Neuron (in vitro differentiated cells): Measurements from ENCODE around the gene LRCH3.
"Not testable (repeated sequence)": the region's sequence is repeated elsewhere in the genome, so short reads cannot be mapped to it uniquely, and the experiment has no call there.

Source experiments
- H2AFZ ChIP-seq: one replicate; pipeline ENCODE4 v1.6.1; 2013; ENCODE audit warnings: low read depth, mild to moderate bottlenecking, inconsistent platforms, low read length, moderate library complexity
- H3K27me3 ChIP-seq: one replicate; pipeline ENCODE4 v1.6.1; 2013; ENCODE audit warnings: low read length; ENCODE audit not compliant: insufficient read depth
- H3K36me3 ChIP-seq: one replicate; pipeline ENCODE4 v1.6.1; 2013; ENCODE audit warnings: low read length; ENCODE audit not compliant: insufficient read depth
- H3K4me1 ChIP-seq: one replicate; pipeline ENCODE4 v1.6.1; 2013; ENCODE audit warnings: low read length; ENCODE audit not compliant: insufficient read depth
- H3K4me3 ChIP-seq: 2 replicates; pipeline ENCODE4 v1.5.1; 2013; ENCODE audit warnings: mild to moderate bottlenecking, low read length, moderate library complexity
- H3K9me3 ChIP-seq: one replicate; pipeline ENCODE4 v1.6.1; 2013; ENCODE audit warnings: low read length

The LRCH3 gene

DNA sequence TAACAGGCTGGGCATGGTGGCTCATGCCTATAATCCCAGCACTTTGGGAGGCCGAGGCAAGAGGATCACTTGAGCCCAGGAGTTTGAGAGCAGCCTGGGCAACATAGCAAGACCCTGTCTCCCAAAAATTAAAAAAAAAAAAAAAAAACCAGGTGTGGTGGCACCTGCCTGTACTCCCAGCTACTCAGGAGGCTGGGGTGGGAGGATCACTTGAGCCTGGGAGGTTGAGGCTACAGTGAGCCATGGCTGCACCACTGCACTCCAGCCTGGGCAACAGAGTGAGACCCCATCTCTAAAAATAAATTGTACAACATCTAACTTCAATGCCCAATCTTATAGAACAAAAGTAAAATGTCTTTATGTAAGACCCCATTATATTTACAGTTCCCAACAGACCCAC lies 95.0 kb downstream of the LRCH3 start:
- H3K36me3 ChIP-seq: not testable (repeated sequence)

DNA sequence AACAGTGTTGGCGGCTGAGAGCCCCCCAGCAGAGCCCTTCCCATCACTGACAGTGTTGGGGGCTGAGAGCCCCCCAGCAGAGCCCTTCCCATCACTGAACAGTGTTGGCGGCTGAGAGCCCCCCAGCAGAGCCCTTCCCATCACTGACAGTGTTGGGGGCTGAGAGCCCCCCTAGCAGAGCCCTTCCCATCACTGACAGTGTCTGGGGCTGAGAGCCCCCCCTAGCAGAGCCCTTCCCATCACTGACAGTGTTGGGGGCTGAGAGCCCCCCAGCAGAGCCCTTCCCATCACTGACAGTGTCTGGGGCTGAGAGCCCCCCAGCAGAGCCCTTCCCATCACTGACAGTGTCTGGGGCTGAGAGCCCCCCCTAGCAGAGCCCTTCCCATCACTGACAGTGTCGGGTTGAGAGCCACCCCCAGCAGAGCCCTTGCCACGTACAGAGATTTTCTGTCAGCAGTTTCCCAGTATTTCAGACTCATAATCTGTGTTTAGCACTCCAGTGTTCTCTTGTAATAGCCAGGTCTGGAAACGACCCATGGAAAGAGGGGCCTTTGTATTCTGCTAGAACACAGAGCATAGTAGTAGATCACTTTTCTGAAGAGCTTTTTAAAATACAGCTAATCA lies 96.5 kb downstream of the LRCH3 start:
- H2AFZ ChIP-seq, H3K9me3 ChIP-seq, H3K36me3 ChIP-seq, H3K27me3 ChIP-seq, H3K4me3 ChIP-seq: not testable (repeated sequence)
- H3K4me1 ChIP-seq: peaks cover 35% of the 10 kb centered on the region

More for the DNA sequence above, 95.0 kb downstream of the LRCH3 start:
- H3K4me3 ChIP-seq, H3K9me3 ChIP-seq, H3K27me3 ChIP-seq, H2AFZ ChIP-seq: not testable (repeated sequence)
- H3K4me1 ChIP-seq: peaks cover 50% of the 10 kb centered on the region

DNA sequence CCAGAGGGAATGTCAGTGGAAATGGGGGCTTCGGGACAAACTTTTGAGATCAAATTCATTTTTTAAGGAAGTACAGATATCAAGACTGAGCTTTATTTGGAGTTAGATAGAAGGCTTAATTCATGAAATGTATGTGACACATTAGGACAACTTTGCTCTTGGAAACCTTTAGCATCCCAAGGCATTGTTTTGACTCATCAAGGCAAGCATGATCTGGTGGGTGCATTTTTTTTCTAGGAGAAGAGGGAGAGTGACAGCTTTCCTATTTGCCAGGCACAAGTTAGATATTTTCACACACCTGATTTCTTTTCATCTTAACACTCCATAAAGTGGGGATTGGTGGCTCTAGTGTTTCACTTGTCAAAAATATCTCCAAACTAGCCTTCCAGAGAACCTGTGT lies 97.5 kb downstream of the LRCH3 start:
- H3K27me3 ChIP-seq: no peaks in the 10 kb centered on the region
- H3K4me3 ChIP-seq: no peak overlapping the region
- peaks cover 5% of the 10 kb centered on the region for H3K36me3 ChIP-seq
- H2AFZ ChIP-seq: no peak overlapping the region
- H3K9me3 ChIP-seq: no peaks in the 10 kb centered on the region
- H3K4me1 ChIP-seq: peaks cover 30% of the 10 kb centered on the region

DNA sequence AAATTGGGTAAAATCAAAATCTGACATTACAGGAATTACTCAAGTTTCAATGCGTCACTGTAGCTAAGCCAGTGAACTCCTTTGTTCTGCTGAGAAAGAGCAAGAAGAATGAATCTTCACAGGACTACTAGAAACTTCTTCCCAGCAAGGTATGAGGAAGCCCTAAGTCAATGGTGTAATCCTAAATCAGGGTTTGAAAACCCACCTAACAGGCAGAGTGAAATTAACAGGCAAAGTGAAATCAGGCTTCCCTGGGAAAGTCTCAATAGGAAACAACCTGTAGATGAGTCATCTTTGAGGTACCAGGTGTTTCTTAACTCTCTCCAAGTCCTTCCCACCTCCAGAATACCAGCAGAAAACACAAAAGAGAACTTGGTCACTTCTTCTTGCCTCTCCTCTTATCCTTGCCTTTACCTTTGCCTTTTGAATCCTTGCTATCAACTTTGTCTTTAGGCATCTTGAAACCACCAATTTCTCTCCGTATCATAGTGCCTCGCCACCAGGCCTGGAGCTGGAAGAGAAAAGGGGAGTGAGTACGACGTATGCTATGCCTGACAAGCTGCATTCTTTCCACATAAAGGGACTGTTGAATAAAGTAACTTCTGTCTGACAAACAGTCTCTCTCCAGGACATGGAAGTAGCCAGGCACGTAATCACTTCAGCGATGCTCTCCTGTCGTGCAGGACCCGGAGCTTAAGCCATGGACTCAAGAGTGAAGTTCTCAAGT lies 98.3 kb downstream of the LRCH3 start:
- Histone ChIP-seq H3K36me3 (peaks cover 4% of the 10 kb centered on the region), H2AFZ (no peak overlapping the region), H3K27me3 (no peaks in the 10 kb centered on the region), H3K4me1 (peaks cover 29% of the 10 kb centered on the region), H3K9me3 (no peaks in the 10 kb centered on the region), H3K4me3 (no peak overlapping the region)

DNA sequence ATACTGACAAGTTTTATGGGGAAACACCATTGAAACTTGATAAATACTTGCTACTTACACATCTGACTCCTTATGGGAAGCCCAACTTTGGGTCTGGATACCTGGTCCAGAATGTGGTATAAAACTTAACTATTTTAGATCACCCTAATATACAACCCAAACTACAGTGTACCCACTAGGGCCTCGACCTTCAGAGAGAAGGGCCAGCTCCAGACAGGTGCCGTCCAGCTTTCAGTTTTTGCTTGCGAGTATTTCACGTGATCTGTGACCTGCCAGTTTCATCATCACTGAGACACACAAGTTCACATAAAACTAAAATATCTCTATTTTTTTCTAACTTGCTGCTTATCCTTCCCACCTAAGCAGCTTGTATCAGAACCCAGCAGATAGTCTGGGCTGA lies 99.6 kb downstream of the LRCH3 start:
- Histone ChIP-seq H3K4me1 (peaks cover 29% of the 10 kb centered on the region), H3K4me3 (no peak overlapping the region), H3K9me3 (no peaks in the 10 kb centered on the region), H3K36me3 (no peaks in the 10 kb centered on the region), H3K27me3 (no peaks in the 10 kb centered on the region), H2AFZ (no peak overlapping the region)

DNA sequence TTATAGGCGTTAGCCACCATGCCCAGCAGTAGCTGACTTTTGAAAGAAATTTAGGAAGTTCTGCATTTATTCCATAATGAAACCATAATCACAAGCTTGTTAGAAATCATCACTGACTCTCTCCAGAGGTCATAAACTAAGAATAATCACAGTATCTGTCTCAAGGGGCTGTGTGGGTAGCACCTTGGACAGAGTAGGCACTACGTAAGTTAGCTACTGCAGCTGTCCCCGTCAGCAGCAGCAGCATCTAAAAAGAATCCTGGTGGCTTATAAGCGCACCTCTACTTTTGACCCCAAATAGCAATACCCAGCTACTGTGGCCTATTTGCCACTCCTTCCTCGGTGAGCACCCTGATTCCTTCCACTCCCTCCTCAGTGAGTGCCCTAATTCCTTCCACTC lies 101.1 kb downstream of the LRCH3 start:
- no peaks in the 10 kb centered on the region for H3K27me3 ChIP-seq
- H3K36me3 ChIP-seq: no peaks in the 10 kb centered on the region
- H3K9me3 ChIP-seq: no peaks in the 10 kb centered on the region
- H3K4me3 ChIP-seq: no peak overlapping the region
- H3K4me1 ChIP-seq: peaks cover 25% of the 10 kb centered on the region
- H2AFZ ChIP-seq: no peak overlapping the region

DNA sequence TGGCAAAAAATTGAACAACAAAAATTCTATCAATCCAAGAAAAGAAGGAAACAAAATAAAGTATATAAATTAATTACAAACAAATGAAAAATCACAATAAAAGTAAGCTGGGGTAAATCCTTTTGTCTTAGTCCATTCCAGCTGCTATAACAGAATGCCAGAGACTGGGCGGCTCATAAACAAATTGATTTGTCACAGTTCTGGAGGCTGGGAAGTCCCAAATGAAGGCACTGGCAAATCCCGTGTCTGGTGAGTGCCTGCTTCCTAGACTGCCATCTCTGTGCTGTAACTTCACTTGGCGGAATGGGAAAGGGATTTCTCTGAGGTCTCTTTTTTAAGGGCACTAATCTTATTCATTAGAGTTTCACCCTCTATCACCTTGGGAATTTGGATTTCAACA lies 105.4 kb downstream of the LRCH3 start:
- Histone ChIP-seq H3K4me3 (no peak overlapping the region), H2AFZ (no peak overlapping the region), H3K9me3 (no peaks in the 10 kb centered on the region), H3K4me1 (no peaks in the 10 kb centered on the region), H3K27me3 (no peaks in the 10 kb centered on the region), H3K36me3 (no peaks in the 10 kb centered on the region)

DNA sequence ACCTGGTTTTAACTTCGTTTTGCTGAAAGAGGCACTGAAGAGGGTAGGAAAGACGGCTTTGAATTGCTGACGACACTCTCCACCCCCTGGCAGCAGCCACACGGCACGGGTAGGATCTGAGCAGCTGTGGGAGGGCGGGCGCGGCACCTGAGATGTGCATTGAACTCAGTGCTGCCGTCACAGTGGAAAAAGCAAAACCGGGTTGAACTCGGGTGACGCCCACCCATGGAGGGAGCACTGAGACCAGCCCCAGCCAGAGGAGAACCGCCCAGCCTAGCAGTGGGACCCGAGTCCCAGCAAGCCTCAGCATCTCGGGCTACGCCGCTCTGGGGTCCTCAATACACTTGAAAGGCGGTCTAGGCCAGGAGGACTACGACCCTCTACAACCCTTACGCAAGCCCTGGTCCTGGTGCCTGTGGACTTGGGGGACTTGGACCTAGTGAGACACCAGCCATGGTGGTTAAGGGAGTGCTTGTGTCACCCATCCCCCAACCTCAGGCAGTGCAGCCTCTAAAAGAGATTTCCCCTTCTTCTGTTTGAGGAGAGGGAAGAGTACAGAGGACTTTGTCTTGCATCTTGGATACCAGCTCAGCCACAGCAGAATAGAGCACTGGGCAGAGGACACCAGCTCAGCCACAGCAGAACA lies 108.9 kb downstream of the LRCH3 start:
- no peaks in the 10 kb centered on the region for H3K9me3 ChIP-seq
- H3K4me1 ChIP-seq: no peaks in the 10 kb centered on the region
- H3K27me3 ChIP-seq: no peaks in the 10 kb centered on the region
- no peak overlapping the region for H3K4me3 ChIP-seq
- H2AFZ ChIP-seq: no peak overlapping the region
- no peaks in the 10 kb centered on the region for H3K36me3 ChIP-seq

DNA sequence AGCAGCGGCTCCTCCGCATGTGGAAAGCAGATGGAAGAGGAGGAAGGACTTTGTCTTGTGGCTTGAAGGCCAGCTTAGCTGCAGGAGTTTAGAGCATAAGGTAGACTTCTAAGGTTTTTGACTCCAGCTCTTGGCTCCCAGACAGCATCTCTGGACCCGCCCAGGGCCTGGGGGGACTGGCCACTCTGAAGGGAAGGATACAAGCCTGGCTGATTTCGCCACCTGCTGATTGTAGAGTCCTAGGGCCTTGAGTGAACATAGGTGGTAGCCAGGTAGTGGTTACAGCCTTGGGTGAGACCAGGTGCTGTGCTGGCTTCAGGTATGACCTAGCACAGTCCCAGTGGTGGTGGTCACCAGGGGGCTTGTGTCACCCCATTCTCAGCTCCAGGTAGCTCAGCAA lies 110.6 kb downstream of the LRCH3 start:
- no peaks in the 10 kb centered on the region for H3K4me1 ChIP-seq
- H3K4me3 ChIP-seq: no peak overlapping the region
- H2AFZ ChIP-seq: no peak overlapping the region
- H3K9me3 ChIP-seq: no peaks in the 10 kb centered on the region
- H3K27me3 ChIP-seq: no peaks in the 10 kb centered on the region
- no peaks in the 10 kb centered on the region for H3K36me3 ChIP-seq

DNA sequence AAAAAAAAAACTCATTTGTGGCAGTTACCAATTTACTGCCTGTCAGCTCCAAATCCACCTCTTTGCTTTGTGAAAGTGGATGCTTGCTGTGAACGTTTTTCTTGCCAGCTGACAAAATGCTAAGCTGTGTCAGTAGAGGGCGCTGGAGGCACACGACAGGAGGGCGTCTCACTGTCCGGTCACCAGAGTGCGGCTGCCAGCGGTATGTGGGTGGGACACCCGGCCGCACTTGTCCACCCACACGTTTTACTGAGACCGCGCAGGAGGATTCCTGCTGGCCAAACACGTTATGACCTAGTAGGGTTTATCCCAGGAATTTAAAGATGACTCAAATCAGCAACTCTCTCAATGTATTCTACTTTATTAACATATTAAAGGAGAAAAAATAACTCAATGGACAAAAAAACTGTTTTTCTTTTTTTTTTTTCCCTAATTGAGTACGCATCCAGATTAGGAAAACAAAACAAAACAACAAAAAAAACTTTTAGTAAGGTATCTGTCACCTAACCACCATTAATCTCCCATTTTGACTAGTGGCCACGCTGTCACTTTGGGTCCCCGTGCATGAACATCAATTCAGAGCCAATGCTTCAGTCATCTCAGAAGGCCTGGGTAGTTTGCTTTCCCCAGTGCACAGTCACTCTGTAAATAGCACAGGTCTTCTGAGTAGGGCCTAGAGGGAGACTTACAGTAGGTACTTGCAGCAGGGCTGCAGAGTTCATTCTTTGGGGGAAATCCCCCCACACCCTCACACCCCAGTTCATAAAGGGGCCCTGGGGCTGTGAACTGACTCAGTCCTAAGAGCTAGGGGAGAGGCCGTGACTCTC lies 115.2 kb downstream of the LRCH3 start:
- Histone ChIP-seq H2AFZ (no peak overlapping the region), H3K4me1 (no peaks in the 10 kb centered on the region), H3K36me3 (no peaks in the 10 kb centered on the region), H3K9me3 (no peaks in the 10 kb centered on the region), H3K27me3 (no peaks in the 10 kb centered on the region), H3K4me3 (no peak overlapping the region)

DNA sequence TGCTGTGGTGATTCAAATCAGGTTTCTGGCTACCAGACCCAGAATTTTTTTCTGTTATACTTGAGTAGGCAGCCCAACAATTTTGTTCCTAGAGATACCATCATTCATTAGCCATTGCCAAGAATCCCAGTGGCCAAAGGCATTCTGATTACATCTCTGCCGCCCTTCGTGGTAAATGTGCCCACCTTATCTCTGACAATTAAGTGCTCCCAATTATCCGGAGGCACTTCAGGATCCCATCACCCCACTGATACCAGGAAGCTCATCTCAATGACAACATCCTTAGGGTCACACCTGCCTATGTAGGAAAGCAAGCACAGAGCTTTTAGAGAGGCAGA lies 115.8 kb downstream of the LRCH3 start:
- H3K36me3 ChIP-seq: no peaks in the 10 kb centered on the region
- H3K4me1 ChIP-seq: no peaks in the 10 kb centered on the region
- H3K4me3 ChIP-seq: no peak overlapping the region
- H3K27me3 ChIP-seq: no peaks in the 10 kb centered on the region
- no peak overlapping the region for H2AFZ ChIP-seq
- H3K9me3 ChIP-seq: no peaks in the 10 kb centered on the region

DNA sequence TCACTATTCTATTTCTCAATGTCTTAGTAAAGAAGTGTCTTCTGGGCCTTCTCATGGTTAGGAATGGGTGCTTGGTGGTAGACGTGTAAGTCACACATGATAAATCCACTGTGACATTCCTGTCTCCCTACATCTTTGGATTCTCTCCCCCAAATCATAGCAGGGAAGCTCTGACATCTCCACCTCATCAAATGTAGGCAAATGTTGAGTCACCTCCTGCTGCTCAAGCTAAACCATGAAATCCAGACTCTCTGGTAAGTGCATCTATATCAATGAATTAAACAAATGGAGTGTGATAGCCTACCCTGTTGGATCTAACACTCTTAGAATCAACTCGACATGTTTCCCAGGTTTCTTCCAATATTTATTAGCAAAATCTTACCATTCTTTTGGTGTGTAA lies 116.1 kb downstream of the LRCH3 start:
- H3K27me3 ChIP-seq: no peaks in the 10 kb centered on the region

DNA sequence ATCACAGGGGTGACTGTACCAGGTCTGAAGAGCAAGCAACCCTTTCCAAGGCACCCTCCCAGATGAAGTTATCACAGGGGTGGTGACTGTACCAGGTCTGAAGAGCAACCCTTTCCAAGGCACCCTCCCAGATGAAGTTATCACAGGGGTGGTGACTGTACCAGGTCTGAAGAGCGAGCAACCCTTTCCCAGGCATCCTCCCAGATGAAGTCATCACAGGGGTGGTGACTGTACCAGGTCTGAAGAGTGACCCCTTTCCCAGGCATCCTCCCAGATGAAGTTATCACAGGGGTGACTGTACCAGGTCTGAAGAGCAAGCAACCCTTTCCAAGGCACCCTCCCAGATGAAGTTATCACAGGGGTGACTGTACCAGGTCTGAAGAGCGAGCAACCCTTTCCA lies 117.5 kb downstream of the LRCH3 start:
- not testable (repeated sequence) for H3K9me3 ChIP-seq, H3K4me3 ChIP-seq, H3K36me3 ChIP-seq

More for the DNA sequence above, 116.1 kb downstream of the LRCH3 start:
- no peaks in the 10 kb centered on the region for H3K9me3 ChIP-seq
- no peaks in the 10 kb centered on the region for H3K36me3 ChIP-seq
- H3K4me1 ChIP-seq: no peaks in the 10 kb centered on the region
- no peak overlapping the region for H3K4me3 ChIP-seq
- no peak overlapping the region for H2AFZ ChIP-seq

More for the DNA sequence above, 117.5 kb downstream of the LRCH3 start:
- H2AFZ ChIP-seq, H3K4me1 ChIP-seq, H3K27me3 ChIP-seq: not testable (repeated sequence)
